HFF-Myc (cell line): ENCODE measurements around the gene TAF3.

Experiments used
- DNase-seq: peaks from one replicate; pipeline ENCODE4 v3.0.0-alpha.2; 2011; ENCODE audit warnings: low read depth; ENCODE audit errors: extremely low read depth
- H3K4me3 ChIP-seq: replicated peaks from 2 replicates; pipeline ENCODE4 v1.5.1; 2011; ENCODE audit warnings: low read depth, mild to moderate bottlenecking, control low read depth, low read length
- CTCF ChIP-seq: IDR thresholded peaks from 2 replicates; pipeline ENCODE4 v1.5.1; 2012; ENCODE audit warnings: mild to moderate bottlenecking, low read depth, low read length, control low read depth; ENCODE audit errors: missing control alignments

The TAF3 gene

GRCh38 chr10:7832060-7832459 lies 13.8 kb downstream of the TAF3 start:
- TF ChIP-seq CTCF, result no peak
- no peak for DNase-seq
- no peak overlapping the region for H3K4me3 ChIP-seq

- no peak for TF ChIP-seq CTCF
- no peak overlapping the region for H3K4me3 ChIP-seq
- no peak for DNase-seq
These were observed 14.9 kb downstream of the TAF3 start for GRCh38 chr10:7833210-7833609.

GRCh38 chr10:7834262-7834661 lies 16.0 kb downstream of the TAF3 start:
- no peak overlapping the region for H3K4me3 ChIP-seq
- DNase-seq, result no peak
- TF ChIP-seq CTCF, result no peak

GRCh38 chr10:7836571-7836970 lies 18.3 kb downstream of the TAF3 start:
- TF ChIP-seq CTCF, result no peak
- no peak overlapping the region for H3K4me3 ChIP-seq
- no peak for DNase-seq

- no peak overlapping the region for H3K4me3 ChIP-seq
- DNase-seq, result no peak
- TF ChIP-seq CTCF, result no peak
These were observed 28.3 kb downstream of the TAF3 start for GRCh38 chr10:7846591-7846990.

- no peak for TF ChIP-seq CTCF
- DNase-seq, result no peak
- H3K4me3 ChIP-seq, result no peak overlapping the region
These were observed 35.0 kb downstream of the TAF3 start for GRCh38 chr10:7853226-7853842.

GRCh38 chr10:7853890-7854289 lies 35.6 kb downstream of the TAF3 start:
- DNase-seq, result no peak
- no peak overlapping the region for H3K4me3 ChIP-seq
- TF ChIP-seq CTCF, result no peak
